Stimulated activated CD4-positive, alpha-beta T cell treated with anti-CD3 and anti-CD28 coated beads, Interleukin-4, amount 100 ng/mL, for 24 hours (primary cell): ENCODE measurements around the gene SNAI3.
A peak's percentile ranks its signal among the peaks of the same experiment; 100 is the strongest.
"Not testable (repeated sequence)": the region's sequence is repeated elsewhere in the genome, so short reads cannot be mapped to it uniquely, and the experiment has no call there.

Experiments used
- DNase-seq: peaks from one replicate; pipeline ENCODE4 v3.0.0-alpha.2; 2020

The SNAI3 gene

GRCh38 chr16:88690341-88691128 is 4.2 kb upstream of the SNAI3 start:
- DNase-seq: no peak

GRCh38 chr16:88688013-88688778 is 1.9 kb upstream of the SNAI3 start:
- no peak for DNase-seq

- no peak for DNase-seq
Observed at GRCh38 chr16:88687676-88688012, 1.3 kb upstream of the SNAI3 start.

- no peak for DNase-seq
Observed at GRCh38 chr16:88687254-88687576, 908 bp upstream of the SNAI3 start.

GRCh38 chr16:88686062-88686438 is 257 bp downstream of the SNAI3 start:
- peak; percentile 28 for DNase-seq

- peak; percentile 68 for DNase-seq
Observed at GRCh38 chr16:88685156-88686061, 898 bp downstream of the SNAI3 start.

GRCh38 chr16:88684569-88685155 is 1.6 kb downstream of the SNAI3 start:
- no peak for DNase-seq

- peak; percentile 77 for DNase-seq
Observed at GRCh38 chr16:88681709-88682451, 4.4 kb downstream of the SNAI3 start.

GRCh38 chr16:88681084-88681680 is 5.1 kb downstream of the SNAI3 start:
- peak; percentile 46 for DNase-seq

- no peak for DNase-seq
Observed at GRCh38 chr16:88680554-88681083, 5.7 kb downstream of the SNAI3 start.

GRCh38 chr16:88678224-88678979 is 7.9 kb downstream of the SNAI3 start:
- no peak for DNase-seq

GRCh38 chr16:88677721-88678120 is 8.6 kb downstream of the SNAI3 start:
- DNase-seq: no peak

- no peak for DNase-seq
Observed at GRCh38 chr16:88676502-88677242, 9.6 kb downstream of the SNAI3 start.

GRCh38 chr16:88673716-88674379 is 12.5 kb downstream of the SNAI3 start:
- DNase-seq: no peak

- DNase-seq: no peak
Observed at GRCh38 chr16:88672776-88673175, 13.5 kb downstream of the SNAI3 start.

- DNase-seq: no peak
Observed at GRCh38 chr16:88671806-88672205, 14.5 kb downstream of the SNAI3 start.

GRCh38 chr16:88669980-88670379 is 16.3 kb downstream of the SNAI3 start:
- DNase-seq: no peak

GRCh38 chr16:88669493-88669892 is 16.8 kb downstream of the SNAI3 start:
- not testable (repeated sequence) for DNase-seq

- no peak for DNase-seq
Observed at GRCh38 chr16:88667461-88667860, 18.8 kb downstream of the SNAI3 start.

GRCh38 chr16:88665570-88665969 is 20.7 kb downstream of the SNAI3 start:
- DNase-seq: no peak
